B cell (primary cell): Measurements from ENCODE around the gene TBX4. TPM values are rescaled to one million over a fixed set of nuclear protein-coding genes. Genes with fewer than 3 reads are reported as not detected.

Experiments used
- ATAC-seq: fragments of 200-7000 bp; cut with Tn5 transposase; one replicate; pipeline ENCODE4 v1.10.0; 2021; ENCODE audit warnings: low read depth, mild to moderate bottlenecking, moderate number of reproducible peaks, moderate library complexity
- CTCF ChIA-PET: fragments of 350-600 bp; sonication (Branson Sonifier 250); formaldehyde crosslinking; loops from one replicate; lab custom pipeline; 2021; ENCODE audit warnings: antibody characterized with exemption, inconsistent platforms; lab: Charles Lee
- POLR2A ChIA-PET: fragments of 350-600 bp; sonication (Branson Sonifier 250); formaldehyde crosslinking; loops from one replicate; lab custom pipeline; 2021; ENCODE audit warnings: antibody characterized with exemption; lab: Charles Lee
- DNase-seq: peaks from one replicate; pipeline ENCODE4 v3.0.0; 2013
- H2AFZ ChIP-seq: 2 replicates; pipeline ENCODE4 v1.6.1; 2012; ENCODE audit warnings: mild to moderate bottlenecking, low read depth, low read length; ENCODE audit not compliant: insufficient read depth, poor library complexity, severe bottlenecking
- H3K27ac ChIP-seq, 2 donors: 1 replicate in 1 of 2; 2 replicates in 1 of 2; pipeline ENCODE4 v1.5.1; 2012 to 2013; ENCODE audit warnings: low read length in 2 of 2, mild to moderate bottlenecking in 2 of 2, moderate library complexity in 1 of 2
- H3K27me3 ChIP-seq, 4 experiments: fragments of 200-600 bp in 1 of 4; sonication (generic) in 1 of 4; replicated peaks in 1 of 4; 1 replicate in 2 of 4; 2 replicates in 2 of 4; pipeline versions ENCODE4 v1.6.1 to v1.7.0; 2013 to 2016; ENCODE audit warnings: low read length in 3 of 4, mild to moderate bottlenecking in 2 of 4, mixed read lengths in 1 of 4, moderate library complexity in 1 of 4; ENCODE audit not compliant: insufficient read depth in 4 of 4, control insufficient read depth in 3 of 4; ENCODE audit errors: control extremely low read depth in 1 of 4
- H3K36me3 ChIP-seq, 2 experiments: replicated peaks in 1 of 2; 1 replicate in 1 of 2; 2 replicates in 1 of 2; pipeline versions ENCODE4 v1.6.1 to v1.7.1; 2013; ENCODE audit warnings: low read length in 1 of 2; ENCODE audit not compliant: insufficient read depth in 2 of 2, control insufficient read depth in 1 of 2; ENCODE audit errors: control extremely low read depth in 1 of 2, extremely low read depth in 1 of 2
- H3K4me1 ChIP-seq, 2 donors: fragments of 200-600 bp in 1 of 2; sonication (generic) in 1 of 2; 1 replicate in 1 of 2; 2 replicates in 1 of 2; pipeline versions ENCODE4 v1.5.1 to v1.6.1; 2013 to 2017; ENCODE audit warnings: low read length in 2 of 2; ENCODE audit not compliant: control insufficient read depth in 2 of 2, insufficient read depth in 2 of 2
- H3K4me2 ChIP-seq: replicated peaks from 2 replicates; pipeline ENCODE3; 2012; ENCODE audit warnings: mild to moderate bottlenecking, low read depth, low read length; ENCODE audit not compliant: poor library complexity, severe bottlenecking
- H3K4me3 ChIP-seq, 5 experiments: fragments of 200-600 bp in 1 of 5; sonication (generic) in 1 of 5; 1 replicate in 3 of 5; 2 replicates in 2 of 5; pipeline versions ENCODE4 v1.5.1 to v1.7.0; 2011 to 2016; ENCODE audit warnings: low read length in 4 of 5, mild to moderate bottlenecking in 4 of 5, low read depth in 2 of 5, control low read depth in 1 of 5, moderate library complexity in 1 of 5; ENCODE audit not compliant: insufficient read depth in 1 of 5; ENCODE audit errors: control extremely low read depth in 1 of 5, extremely low read depth in 1 of 5
- H3K79me2 ChIP-seq: fragments of 200-600 bp; sonication (generic); one replicate; pipeline ENCODE4 v1.6.0; 2016; ENCODE audit warnings: low read length; ENCODE audit not compliant: control insufficient read depth, insufficient read depth
- H3K9ac ChIP-seq: fragments of 200-600 bp; sonication (generic); 2 replicates; pipeline ENCODE4 v1.6.1; 2017; ENCODE audit warnings: mild to moderate bottlenecking, low read length, moderate library complexity
- H3K9me3 ChIP-seq, 3 donors: one replicate each; pipeline versions ENCODE4 v1.6.1 to v1.7.1; 2013; ENCODE audit warnings: low read length in 2 of 3; ENCODE audit not compliant: control insufficient read depth in 2 of 3, insufficient read depth in 1 of 3; ENCODE audit errors: control extremely low read depth in 1 of 3
- H4K20me1 ChIP-seq: 2 replicates; pipeline ENCODE4 v1.6.0; 2012; ENCODE audit warnings: mild to moderate bottlenecking, low read length; ENCODE audit not compliant: insufficient read depth, control insufficient read depth, poor library complexity, severe bottlenecking
- H3K27ac Mint-ChIP-seq: one replicate; pipeline ENCODE4 v1.8.0; 2021; ENCODE audit warnings: mixed read lengths
- H3K27me3 Mint-ChIP-seq: one replicate; pipeline ENCODE4 v1.8.0; 2021; ENCODE audit warnings: mixed read lengths
- H3K4me1 Mint-ChIP-seq: one replicate; pipeline ENCODE4 v1.8.0; 2021; ENCODE audit warnings: mixed read lengths
- H3K4me3 Mint-ChIP-seq: one replicate; pipeline ENCODE4 v1.8.0; 2021; ENCODE audit warnings: mixed read lengths
- H3K9me3 Mint-ChIP-seq: one replicate; pipeline ENCODE4 v1.8.0; 2022; ENCODE audit warnings: mixed read lengths; ENCODE audit not compliant: insufficient read depth
- EZH2 ChIP-seq: IDR thresholded peaks from 2 replicates; pipeline ENCODE4 v1.6.1; 2012; ENCODE audit warnings: borderline replicate concordance, low read depth, mild to moderate bottlenecking, moderate library complexity, low read length; ENCODE audit not compliant: insufficient read depth, poor library complexity, severe bottlenecking
- WGBS: methylation state at CpG from one replicate; pipeline ENCODE4 v1.1.5; 2013; ENCODE audit warnings: missing lambda C conversion rate; ENCODE audit not compliant: insufficient coverage; 5-methylcytosine and 5-hydroxymethylcytosine counted together
- intact Hi-C: fragments of 100-400 bp; cut with micrococcal nuclease; formaldehyde crosslinking; loops from one replicate; pipeline ENCODE4 v1.10.0; 2022
- polyA plus RNA-seq: library from polyadenylated mRNA; depleted of rRNA; stranded (reverse); fragments of >200 nt; gene quantifications from 2 replicates; pipeline ENCODE4 v1.2.3, GENCODE V29; 2012
- total RNA-seq, 2 donors: library from RNA; stranded (reverse); fragments of 120-200 nt in 1 of 2; gene quantifications; 1 replicate in 1 of 2; 2 replicates in 1 of 2; pipeline versions ENCODE4 v1.2.3 to v1.2.4, GENCODE V29; 2013 to 2022
- TF ChIP-seq, protein P1 (sequence below): fragments of 200-600 bp; IDR thresholded peaks from one replicate; pipeline ENCODE4 v1.8.0; 2022; ENCODE audit warnings: antibody characterized with exemption, mild to moderate bottlenecking

Gene TBX4
- total and polyA plus RNA-seq, 2 donors (not counting 1 experiment from before 2014, with no cell fraction given), result not detected

DNA sequence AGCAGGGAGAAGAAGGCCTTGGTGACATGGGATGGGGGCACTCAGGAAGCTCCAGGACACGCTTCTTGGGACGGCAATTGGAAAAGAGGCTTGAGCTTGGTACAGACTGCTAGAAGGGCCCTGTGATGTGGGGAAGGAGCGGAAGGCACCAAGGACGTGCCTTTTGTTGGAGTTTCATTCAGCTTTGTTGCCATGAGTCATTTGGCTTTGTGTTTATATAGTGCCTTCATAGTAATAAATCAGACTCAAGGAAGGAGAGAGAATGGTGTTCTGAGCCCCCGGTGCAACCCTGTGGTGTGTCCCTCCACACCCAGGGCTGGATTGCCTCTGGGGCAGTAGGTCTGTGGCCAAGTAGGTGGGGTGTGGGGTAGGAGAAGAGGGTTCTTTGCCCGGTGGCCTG is 7.4 kb upstream of the TBX4 start:
- H3K27me3 ChIP-seq, result peaks cover 0 to 41% (median 30%) of the 10 kb centered on the region in 4 experiments

DNA sequence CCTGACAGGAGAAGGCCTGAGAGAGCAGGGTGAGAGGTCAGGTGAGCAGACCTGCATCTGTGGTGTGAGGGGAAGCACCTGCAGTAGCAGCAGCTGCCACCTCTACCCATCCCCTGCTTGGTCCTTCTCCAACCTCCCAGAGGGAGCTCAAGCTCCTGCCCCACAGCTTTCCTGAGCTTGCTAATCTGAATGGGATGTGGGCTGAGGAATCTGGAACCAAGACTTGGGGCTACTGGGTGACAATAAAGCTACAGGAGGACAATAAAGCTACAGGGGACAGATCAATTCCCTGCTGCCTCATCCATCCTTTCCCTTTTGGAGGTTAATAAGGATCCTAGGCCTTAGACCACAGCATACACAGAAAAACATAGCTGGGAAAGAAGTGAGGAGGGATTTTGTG is 4.9 kb upstream of the TBX4 start:
- Histone ChIP-seq H3K36me3 (no peaks in the 10 kb centered on the region), H3K27ac (no peak overlapping the region), H3K4me2 (no peak overlapping the region), H3K79me2 (no peaks in the 10 kb centered on the region), H2AFZ (no peak overlapping the region), H3K4me3 (no peak overlapping the region), H3K9me3 (peaks cover 0 to 8% (median 0%) of the 10 kb centered on the region in 3 donors), H3K9ac (no peak overlapping the region), H3K27me3 (peaks cover 0 to 52% (median 39%) of the 10 kb centered on the region in 4 experiments), H4K20me1 (no peaks in the 10 kb centered on the region), H3K4me1 (peaks cover 13 to 15% of the 10 kb centered on the region in 2 donors)
- Mint-ChIP-seq H3K27ac (no peak overlapping the region), H3K9me3 (no peaks in the 10 kb centered on the region), H3K27me3 (peaks cover 41% of the 10 kb centered on the region), H3K4me3 (no peak overlapping the region), H3K4me1 (peaks cover 4% of the 10 kb centered on the region)
- CTCF ChIA-PET, result interaction anchor here (2.0 kb wide), 1 partner anchor 8 kb away, joined by 6 read pairs; no protein-coding TSS in a partner anchor
- POLR2A ChIA-PET, result interaction anchor here (0.6 kb wide), 1 partner anchor 529 kb away, joined by 3 read pairs; no protein-coding TSS in a partner anchor
- TF ChIP-seq EZH2, result no peak
- TF ChIP-seq, protein P1, sequence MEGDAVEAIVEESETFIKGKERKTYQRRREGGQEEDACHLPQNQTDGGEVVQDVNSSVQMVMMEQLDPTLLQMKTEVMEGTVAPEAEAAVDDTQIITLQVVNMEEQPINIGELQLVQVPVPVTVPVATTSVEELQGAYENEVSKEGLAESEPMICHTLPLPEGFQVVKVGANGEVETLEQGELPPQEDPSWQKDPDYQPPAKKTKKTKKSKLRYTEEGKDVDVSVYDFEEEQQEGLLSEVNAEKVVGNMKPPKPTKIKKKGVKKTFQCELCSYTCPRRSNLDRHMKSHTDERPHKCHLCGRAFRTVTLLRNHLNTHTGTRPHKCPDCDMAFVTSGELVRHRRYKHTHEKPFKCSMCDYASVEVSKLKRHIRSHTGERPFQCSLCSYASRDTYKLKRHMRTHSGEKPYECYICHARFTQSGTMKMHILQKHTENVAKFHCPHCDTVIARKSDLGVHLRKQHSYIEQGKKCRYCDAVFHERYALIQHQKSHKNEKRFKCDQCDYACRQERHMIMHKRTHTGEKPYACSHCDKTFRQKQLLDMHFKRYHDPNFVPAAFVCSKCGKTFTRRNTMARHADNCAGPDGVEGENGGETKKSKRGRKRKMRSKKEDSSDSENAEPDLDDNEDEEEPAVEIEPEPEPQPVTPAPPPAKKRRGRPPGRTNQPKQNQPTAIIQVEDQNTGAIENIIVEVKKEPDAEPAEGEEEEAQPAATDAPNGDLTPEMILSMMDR, result no peak
- DNase-seq (no peak), ATAC-seq (no peak)
- intact Hi-C loops, result no loop called here

More for the DNA sequence above, 7.4 kb upstream of the TBX4 start:
- intact Hi-C loops, result no loop called here
- H3K4me1 ChIP-seq, result no peaks in the 10 kb centered on the region
- H3K79me2 ChIP-seq, result no peaks in the 10 kb centered on the region
- no peak overlapping the region for H2AFZ ChIP-seq
- no peak overlapping the region for H3K27ac Mint-ChIP-seq
- H3K9me3 ChIP-seq, result no peaks in the 10 kb centered on the region
- 83% methylated on average over 6 of the region's 6 CpGs for WGBS
- CTCF ChIA-PET, result interaction anchor here (1.1 kb wide), 1 partner anchor 32 kb away, joined by 4 read pairs; no protein-coding TSS in a partner anchor
- no peak overlapping the region for H3K9ac ChIP-seq
- no peak overlapping the region for H3K4me3 Mint-ChIP-seq
- H3K36me3 ChIP-seq, result no peaks in the 10 kb centered on the region
- DNase-seq (no peak), ATAC-seq (no peak)
- TF ChIP-seq EZH2, result no peak
- TF ChIP-seq, protein P1, result no peak
- H3K4me2 ChIP-seq, result no peak overlapping the region
- H3K27me3 Mint-ChIP-seq, result peaks cover 48% of the 10 kb centered on the region
- no peaks in the 10 kb centered on the region for H3K4me1 Mint-ChIP-seq
- H3K27ac ChIP-seq, result no peak overlapping the region
- H4K20me1 ChIP-seq, result no peaks in the 10 kb centered on the region
- POLR2A ChIA-PET, result no interaction called here
- H3K4me3 ChIP-seq, result no peak overlapping the region
- no peaks in the 10 kb centered on the region for H3K9me3 Mint-ChIP-seq
